IPS-20b (cell line): ENCODE results near the gene RAB44.

Experiments used
- H3K27ac ChIP-seq: one replicate; pipeline ENCODE4 v1.5.1; 2013; ENCODE audit warnings: low read length
- H3K27me3 ChIP-seq: 2 replicates; pipeline ENCODE4 v1.6.1; 2013; ENCODE audit warnings: mild to moderate bottlenecking, low read length, inconsistent platforms; ENCODE audit not compliant: insufficient read depth
- H3K36me3 ChIP-seq: 2 replicates; pipeline ENCODE4 v1.6.1; 2013; ENCODE audit warnings: low read depth, mild to moderate bottlenecking, inconsistent platforms, low read length, moderate library complexity; ENCODE audit not compliant: insufficient read depth
- H3K4me1 ChIP-seq: 2 replicates; pipeline ENCODE4 v1.6.1; 2013; ENCODE audit warnings: mild to moderate bottlenecking, control low read depth, inconsistent platforms, low read length, moderate library complexity; ENCODE audit not compliant: insufficient read depth
- H3K4me3 ChIP-seq: 2 replicates; pipeline ENCODE4 v1.5.1; 2013; ENCODE audit warnings: mild to moderate bottlenecking, low read length, inconsistent platforms
- H3K9ac ChIP-seq: 2 replicates; pipeline ENCODE4 v1.6.1; 2013; ENCODE audit warnings: low read depth, mild to moderate bottlenecking, inconsistent platforms, low read length, moderate library complexity
- H3K9me3 ChIP-seq: 2 replicates; pipeline ENCODE4 v1.6.1; 2013; ENCODE audit warnings: mild to moderate bottlenecking, low read depth, low read length, inconsistent platforms; ENCODE audit not compliant: insufficient read depth

Gene RAB44

DNA sequence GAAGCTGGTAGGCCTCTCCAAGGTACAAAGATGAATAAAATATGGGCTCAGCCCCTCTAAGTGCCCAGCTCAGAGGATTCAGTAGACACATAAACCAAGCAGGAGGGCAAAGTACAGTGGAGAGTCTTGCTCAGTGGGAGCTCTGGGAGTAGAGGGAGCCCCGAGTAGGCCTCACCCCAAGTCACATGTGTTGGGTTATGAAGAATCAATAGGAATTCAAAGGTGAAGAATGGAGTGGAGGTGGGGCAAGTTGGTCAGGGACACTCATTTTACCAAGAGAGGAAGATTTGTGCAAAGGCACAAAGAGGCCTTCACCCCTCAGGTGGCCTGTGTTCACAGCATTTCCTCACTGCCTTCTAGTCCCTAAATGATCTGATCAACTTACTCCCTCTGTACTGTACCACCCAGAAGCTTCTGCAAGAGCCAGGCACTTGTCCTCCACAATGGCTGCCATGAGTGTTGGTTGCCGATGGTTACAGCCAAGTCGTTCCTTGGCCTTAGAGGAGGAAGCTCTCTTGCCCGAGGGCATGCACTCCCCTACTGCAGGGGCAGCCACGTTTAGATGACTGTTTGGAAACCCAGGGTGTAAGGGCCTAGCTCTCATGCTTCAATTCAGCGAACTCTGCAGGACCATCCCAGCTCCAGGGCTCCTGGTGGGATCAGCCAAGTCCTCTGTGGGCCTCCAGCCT lies 25.8 kb upstream of the RAB44 start:
- no peak overlapping the region for H3K27ac ChIP-seq
- no peaks in the 10 kb centered on the region for H3K9me3 ChIP-seq
- H3K36me3 ChIP-seq, result no peaks in the 10 kb centered on the region
- peaks cover 8% of the 10 kb centered on the region; the same call in 1 of the 2 replicates for H3K27me3 ChIP-seq
- no peak overlapping the region for H3K9ac ChIP-seq
- H3K4me1 ChIP-seq, result peaks cover 25% of the 10 kb centered on the region; the same call in 1 of the 2 replicates
- no peak overlapping the region for H3K4me3 ChIP-seq

DNA sequence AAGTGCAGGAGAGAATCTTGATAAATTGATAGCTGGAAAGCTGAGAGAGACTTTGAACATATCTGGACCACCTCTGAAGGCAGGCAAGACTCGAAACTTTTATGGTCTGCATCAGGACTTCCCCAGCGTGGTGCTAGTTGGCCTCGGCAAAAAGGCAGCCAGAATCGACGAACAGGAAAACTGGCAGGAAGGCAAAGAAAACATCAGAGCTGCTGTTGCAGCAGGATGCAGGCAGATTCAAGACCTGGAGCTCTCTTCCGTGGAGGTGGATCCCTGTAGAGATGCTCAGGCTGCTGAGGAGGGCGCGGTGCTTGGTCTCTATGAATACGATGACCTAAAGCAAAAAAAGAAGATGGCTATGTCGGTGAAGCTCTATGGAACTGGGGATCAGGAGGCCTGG lies 23.7 kb upstream of the RAB44 start:
- H3K4me1 ChIP-seq, result peaks cover 28% of the 10 kb centered on the region
- H3K27ac ChIP-seq, result no peak overlapping the region
- no peaks in the 10 kb centered on the region for H3K36me3 ChIP-seq
- peaks cover 27% of the 10 kb centered on the region for H3K27me3 ChIP-seq
- H3K9ac ChIP-seq, result no peak overlapping the region
- H3K4me3 ChIP-seq, result no peak overlapping the region
- H3K9me3 ChIP-seq, result no peaks in the 10 kb centered on the region

DNA sequence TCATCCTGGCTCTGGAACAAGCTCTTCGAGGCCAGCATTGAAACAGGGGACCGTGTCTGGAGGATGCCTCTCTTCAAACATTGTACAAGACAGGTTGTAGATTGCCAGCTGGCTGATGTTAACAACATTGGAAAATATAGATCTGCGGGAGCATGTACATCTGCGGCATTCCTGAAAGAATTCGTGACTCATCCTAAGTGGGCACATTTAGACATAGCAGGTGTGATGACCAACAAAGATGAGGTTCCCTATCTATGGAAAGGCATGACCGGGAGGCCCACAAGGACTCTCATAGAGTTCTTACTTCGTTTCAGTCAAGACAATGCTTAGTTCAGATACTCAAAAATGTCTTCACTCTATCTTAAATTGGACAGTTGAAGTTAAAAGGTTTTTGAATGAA lies 22.7 kb upstream of the RAB44 start:
- Histone ChIP-seq H3K36me3 (no peaks in the 10 kb centered on the region), H3K9me3 (no peaks in the 10 kb centered on the region), H3K27ac (no peak overlapping the region), H3K27me3 (peaks cover 37% of the 10 kb centered on the region), H3K9ac (no peak overlapping the region), H3K4me3 (no peak overlapping the region), H3K4me1 (peaks cover 21% of the 10 kb centered on the region)

DNA sequence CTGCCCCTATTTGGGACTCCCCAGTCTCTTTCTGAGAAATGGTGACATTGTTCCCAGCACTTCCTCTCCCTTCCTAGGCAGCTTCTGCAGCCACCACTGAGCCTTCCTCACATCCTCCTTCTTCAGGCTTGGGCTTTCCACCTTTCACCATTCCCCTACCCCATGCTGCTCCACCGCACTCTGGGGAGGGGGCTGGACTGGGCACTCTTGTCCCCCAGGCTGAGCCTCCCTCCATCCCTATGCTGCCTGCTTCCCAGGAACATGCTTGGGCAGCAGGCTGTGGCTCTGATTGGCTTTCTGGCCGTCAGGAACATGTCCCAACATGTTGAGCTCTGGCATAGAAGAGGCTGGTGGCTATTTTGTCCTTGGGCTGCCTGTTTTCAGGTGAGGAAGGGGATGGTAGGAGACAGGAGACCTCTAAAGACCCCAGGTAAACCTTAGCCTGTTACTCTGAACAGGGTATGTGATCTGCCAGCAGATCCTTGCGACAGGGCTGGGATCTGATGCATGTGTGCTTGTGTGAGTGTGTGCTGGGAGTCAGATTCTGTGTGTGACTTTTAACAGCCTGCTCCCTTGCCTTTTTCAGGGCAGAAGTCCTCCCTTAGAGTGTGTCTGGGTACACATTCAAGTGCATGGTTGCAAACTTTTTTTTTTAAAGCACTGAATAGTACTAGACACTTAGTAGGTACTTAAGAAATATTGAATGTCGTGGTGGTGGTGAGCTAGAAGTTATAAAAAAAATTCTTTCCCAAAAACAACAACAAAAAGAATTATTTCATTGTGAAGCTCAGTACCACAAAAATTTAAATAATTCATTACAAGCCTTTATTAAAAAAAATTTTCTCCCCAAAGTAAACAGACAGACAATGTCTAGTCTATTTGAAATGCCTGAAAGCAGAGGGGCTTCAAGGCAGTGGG lies 21.2 kb upstream of the RAB44 start:
- Histone ChIP-seq H3K4me1 (peaks cover 21% of the 10 kb centered on the region), H3K4me3 (no peak overlapping the region; the same call in 1 of the 2 replicates), H3K36me3 (no peaks in the 10 kb centered on the region), H3K9ac (peak overlapping the region; percentile 59; the same call in 1 of the 2 replicates), H3K9me3 (no peaks in the 10 kb centered on the region), H3K27me3 (peaks cover 50% of the 10 kb centered on the region), H3K27ac (no peak overlapping the region)

DNA sequence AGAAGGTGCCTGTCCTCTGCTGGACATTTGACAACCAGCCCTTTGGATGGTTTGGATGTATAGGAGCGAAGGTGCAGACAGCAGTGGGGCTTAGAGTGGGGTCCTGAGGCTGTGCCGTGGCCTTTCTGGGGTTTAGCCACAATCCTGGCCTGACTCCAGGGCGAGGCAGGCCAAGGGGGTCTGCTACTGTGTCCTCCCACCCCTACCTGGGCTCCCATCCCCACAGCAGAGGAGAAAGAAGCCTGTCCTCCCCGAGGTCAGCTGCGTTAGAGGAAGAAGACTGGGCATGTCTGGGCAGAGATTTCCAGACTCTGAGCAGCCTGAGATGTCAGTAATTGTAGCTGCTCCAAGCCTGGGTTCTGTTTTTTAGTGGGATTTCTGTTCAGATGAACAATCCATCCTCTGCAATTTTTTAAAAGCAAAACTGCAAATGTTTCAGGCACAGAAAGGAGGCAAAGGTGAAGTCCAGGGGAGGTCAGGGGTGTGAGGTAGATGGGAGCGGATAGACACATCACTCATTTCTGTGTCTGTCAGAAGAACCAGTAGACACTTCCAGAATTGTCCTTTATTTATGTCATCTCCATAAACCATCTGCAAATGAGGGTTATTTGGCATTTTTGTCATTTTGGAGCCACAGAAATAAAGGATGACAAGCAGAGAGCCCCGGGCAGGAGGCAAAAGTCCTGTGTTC lies 20.4 kb upstream of the RAB44 start:
- Histone ChIP-seq H3K36me3 (no peaks in the 10 kb centered on the region), H3K9me3 (no peaks in the 10 kb centered on the region), H3K27ac (no peak overlapping the region), H3K9ac (peak overlapping the region; percentile 35; the same call in 1 of the 2 replicates), H3K4me3 (no peak overlapping the region), H3K4me1 (peaks cover 21% of the 10 kb centered on the region), H3K27me3 (peaks cover 50% of the 10 kb centered on the region)

GRCh38 chr6:36677753-36678487 lies 19.7 kb upstream of the RAB44 start:
- Histone ChIP-seq H3K4me3 (peak overlapping the region; percentile 61; the same call in 1 of the 2 replicates), H3K27me3 (peaks cover 50% of the 10 kb centered on the region), H3K9me3 (no peaks in the 10 kb centered on the region), H3K4me1 (peaks cover 21% of the 10 kb centered on the region), H3K36me3 (no peaks in the 10 kb centered on the region), H3K27ac (no peak overlapping the region), H3K9ac (peak overlapping the region; percentile 35; the same call in 1 of the 2 replicates)

- H3K27me3 ChIP-seq, result peaks cover 50% of the 10 kb centered on the region
- H3K9ac ChIP-seq, result peak within 1 kb of the TSS; percentile 35; the same call in 1 of the 2 replicates
- H3K36me3 ChIP-seq, result peaks cover 1% of the 10 kb centered on the region; the same call in 1 of the 2 replicates
- H3K4me3 ChIP-seq, result peak within 1 kb of the TSS; percentile 63
- peaks cover 21% of the 10 kb centered on the region for H3K4me1 ChIP-seq
- no peaks in the 10 kb centered on the region for H3K9me3 ChIP-seq
- H3K27ac ChIP-seq, result no peak within 1 kb of the TSS
These were observed 19.1 kb upstream of the RAB44 start, which contains the start of gene CDKN1A for GRCh38 chr6:36678488-36679042. TSS of gene CDKN1A (plus strand) at chr6:36678714. CDS start at chr6:36684102, 5,388 bp downstream.

GRCh38 chr6:36679043-36679833 lies 18.4 kb upstream of the RAB44 start:
- Histone ChIP-seq H3K36me3 (peaks cover 8% of the 10 kb centered on the region), H3K9me3 (no peaks in the 10 kb centered on the region), H3K4me1 (peaks cover 21% of the 10 kb centered on the region), H3K4me3 (peak overlapping the region; percentile 63), H3K27ac (no peak overlapping the region), H3K9ac (peak overlapping the region; percentile 13; the same call in 1 of the 2 replicates), H3K27me3 (peaks cover 50% of the 10 kb centered on the region)

DNA sequence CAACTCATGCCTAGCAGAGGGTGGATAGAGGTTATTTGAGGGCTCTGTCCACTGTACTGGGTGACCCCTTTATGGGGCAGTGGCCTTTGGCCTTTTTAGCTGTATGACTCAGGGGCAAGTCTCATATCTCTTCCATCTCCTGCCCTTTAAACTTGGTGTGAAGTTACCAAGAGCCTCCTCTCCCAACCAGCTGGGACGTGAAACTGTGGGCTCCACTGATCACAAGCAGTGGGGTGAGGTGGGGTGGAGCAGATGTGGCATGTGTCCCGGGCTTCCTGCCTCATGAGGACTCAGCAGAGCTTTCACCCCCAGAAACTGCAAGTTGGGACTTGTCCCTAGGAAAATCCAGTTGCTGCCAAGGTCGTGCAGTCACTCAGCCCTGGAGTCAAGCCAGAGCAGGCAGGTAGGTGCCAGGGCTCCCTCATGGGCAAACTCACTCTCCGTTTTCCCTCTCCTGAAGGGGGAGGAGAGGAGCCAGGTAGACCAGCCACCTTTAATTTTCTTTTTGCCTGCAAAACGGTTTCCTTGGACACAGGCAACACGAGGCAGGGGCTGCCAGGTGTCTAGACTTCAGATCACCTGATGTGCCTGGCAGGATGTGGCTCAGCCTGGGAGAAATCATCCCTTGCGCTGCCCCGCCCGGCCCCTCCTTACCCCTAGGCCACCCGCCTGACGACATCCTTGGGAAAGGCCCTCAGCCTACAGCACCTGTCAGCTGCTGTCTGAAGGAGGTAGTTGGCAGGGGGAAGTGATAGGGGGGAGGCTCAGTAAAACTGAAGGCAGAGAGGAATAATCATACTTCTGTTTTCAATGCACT lies 15.1 kb upstream of the RAB44 start:
- Histone ChIP-seq H3K4me1 (peaks cover 8% of the 10 kb centered on the region), H3K27ac (no peak overlapping the region), H3K27me3 (peaks cover 35% of the 10 kb centered on the region), H3K4me3 (no peak overlapping the region), H3K36me3 (peaks cover 35% of the 10 kb centered on the region), H3K9ac (no peak overlapping the region), H3K9me3 (no peaks in the 10 kb centered on the region)
